Inferior parietal cortex (tissue), 1 donor: Measurements from ENCODE around the gene ACTG2.

ENCODE experiments used
- DNase-seq: peaks from one replicate; pipeline ENCODE4 v3.0.0-alpha.2; 2016; ENCODE audit errors: extremely low spot score

Gene ACTG2

DNA sequence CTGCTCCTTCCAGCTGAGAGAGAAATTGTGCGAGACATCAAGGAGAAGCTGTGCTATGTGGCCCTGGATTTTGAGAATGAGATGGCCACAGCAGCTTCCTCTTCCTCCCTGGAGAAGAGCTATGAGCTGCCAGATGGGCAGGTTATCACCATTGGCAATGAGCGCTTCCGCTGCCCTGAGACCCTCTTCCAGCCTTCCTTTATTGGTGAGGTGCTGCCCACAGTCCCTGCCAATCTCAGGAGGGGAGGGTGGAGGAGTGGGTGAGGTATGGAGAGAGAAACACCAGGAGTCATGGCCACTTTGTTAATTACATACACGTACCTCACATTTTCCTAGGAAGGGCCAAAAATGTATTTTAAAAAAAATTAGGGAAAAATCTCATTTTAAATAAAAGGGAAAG, 21.9 kb downstream of the ACTG2 start:
- DNase-seq = no peak

DNA sequence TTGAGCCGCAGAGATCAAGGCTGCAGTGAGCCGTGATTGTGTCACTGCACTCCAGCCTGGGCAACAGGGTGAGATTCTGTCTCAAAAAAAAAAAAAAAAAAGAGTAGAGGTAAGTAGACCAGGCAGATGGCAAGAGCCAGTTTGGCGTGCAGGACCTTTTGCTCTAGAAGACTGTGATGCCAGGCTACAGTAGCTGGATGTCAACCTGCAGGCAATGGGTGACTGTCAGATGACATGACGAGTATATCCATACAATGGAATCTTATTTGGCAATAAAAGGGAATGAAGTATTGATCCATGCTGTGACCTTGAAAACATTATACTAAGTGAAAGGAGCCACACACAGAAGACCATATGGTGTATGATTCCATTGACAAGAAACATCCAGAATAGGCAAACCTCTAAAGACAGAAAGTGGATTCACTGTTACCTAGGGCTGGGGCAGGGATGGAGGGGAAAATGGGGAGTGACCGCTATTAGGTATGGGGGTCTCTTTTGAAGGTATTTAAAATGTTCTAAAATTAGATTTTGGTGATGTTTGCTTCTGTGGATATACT, 22.7 kb downstream of the ACTG2 start:
- DNase-seq = no peak

DNA sequence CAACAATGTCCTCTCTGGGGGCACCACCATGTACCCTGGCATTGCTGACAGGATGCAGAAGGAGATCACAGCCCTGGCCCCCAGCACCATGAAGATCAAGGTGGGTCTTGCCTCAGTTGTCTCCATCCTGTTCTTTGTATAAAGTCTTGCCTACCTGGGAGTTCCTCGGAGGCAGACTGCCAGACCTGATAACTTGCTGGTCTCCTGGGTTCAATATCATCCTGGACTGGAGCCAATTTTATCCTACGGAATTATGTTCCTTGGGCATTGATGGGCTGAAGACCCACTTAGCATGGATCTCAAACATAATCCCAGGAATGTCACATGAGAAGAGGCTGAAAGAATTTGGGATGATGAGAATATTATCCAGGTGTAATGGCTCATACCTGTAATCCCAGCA, 23.9 kb downstream of the ACTG2 start:
- DNase-seq = no peak

DNA sequence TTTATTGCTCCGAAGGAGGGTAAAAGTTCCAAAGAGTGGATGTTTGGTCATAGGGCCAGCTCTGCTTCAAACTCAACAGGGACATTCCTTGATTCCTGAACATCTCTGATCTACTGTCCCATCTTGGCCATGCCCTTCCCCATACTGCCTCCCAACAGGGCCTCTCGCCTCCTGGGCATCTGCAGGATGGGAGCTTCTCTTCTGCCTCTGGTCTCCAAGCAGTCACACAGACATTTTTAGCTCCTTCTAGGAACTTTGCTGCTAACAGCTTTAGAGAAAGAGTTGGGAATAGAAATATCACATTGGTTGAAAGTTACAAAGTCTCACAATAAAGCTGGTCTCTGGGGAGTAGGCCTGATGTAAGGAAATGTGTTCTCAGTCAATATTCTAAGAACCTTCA, 24.5 kb downstream of the ACTG2 start:
- no peak for DNase-seq

DNA sequence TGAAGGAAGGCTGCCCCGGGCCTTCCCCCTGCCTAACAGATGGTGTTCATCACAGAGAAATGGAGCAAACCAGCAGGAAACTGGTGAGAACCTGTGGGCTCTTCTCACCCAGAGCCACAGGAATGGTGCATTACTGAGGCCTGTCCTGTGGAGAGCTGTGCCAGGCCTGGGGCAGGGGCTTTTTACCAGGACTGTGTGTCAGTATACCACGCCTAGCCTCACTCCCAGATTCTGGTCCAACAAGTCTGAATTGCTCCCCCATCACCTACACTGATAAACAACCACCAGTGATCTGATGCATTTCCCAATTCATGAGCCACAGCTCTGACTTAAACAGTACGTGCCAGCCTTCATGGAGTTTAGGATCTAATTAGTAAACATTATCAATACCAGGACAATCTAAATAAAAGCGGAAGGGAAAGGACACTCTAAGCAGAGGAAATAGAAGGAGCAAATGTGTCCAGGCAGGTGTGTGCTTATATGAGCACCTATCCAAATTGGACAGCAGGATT, 24.9 kb downstream of the ACTG2 start:
- no peak for DNase-seq

DNA sequence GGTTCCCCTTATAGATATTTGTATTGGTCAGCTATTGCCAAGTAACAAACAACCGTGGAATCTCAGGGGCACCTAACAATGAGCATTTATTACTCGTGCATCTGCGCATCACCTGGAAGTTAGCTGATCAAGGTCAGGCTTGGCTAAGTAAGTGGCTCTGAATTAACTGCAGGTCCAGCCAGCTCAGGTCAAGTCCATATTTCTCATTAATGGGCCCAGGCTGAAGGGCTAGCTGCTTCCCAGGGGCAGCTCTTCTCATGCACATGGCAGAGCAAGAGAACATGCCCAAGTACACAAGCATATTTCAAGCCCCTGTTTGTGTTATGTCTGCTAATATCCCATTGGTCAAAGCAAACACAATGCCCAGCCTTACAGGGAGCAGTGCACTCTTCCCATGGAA, 26.0 kb downstream of the ACTG2 start:
- no peak for DNase-seq

DNA sequence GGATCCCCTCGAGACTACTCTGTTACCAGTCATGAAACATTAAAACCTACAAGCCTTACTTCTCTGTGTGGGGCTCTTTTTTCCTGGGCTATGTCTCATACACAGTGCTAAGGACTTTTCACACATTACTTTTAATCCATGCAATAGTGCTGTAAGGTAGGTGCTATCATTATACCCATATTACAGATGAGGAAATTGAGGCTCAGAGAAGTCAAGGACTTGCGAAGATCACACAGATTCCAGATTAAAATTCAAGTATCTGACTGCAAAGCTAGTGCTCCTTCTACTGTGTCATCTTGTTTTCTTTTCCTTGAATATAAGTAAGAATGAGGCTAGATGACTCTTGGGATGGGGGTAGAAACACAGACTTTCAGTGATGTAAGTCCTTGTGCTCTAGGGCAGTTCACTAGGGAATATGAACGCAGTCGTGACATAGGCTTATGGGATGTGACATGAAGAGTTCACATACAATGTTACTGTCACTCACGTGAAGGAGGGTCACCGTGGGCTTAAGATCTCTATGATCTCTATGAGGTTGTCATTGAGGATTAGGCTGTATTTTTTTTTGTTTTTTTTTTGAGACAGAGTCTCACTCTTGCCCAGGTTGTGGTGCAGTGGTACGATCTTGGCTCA, 26.9 kb downstream of the ACTG2 start:
- no peak for DNase-seq

DNA sequence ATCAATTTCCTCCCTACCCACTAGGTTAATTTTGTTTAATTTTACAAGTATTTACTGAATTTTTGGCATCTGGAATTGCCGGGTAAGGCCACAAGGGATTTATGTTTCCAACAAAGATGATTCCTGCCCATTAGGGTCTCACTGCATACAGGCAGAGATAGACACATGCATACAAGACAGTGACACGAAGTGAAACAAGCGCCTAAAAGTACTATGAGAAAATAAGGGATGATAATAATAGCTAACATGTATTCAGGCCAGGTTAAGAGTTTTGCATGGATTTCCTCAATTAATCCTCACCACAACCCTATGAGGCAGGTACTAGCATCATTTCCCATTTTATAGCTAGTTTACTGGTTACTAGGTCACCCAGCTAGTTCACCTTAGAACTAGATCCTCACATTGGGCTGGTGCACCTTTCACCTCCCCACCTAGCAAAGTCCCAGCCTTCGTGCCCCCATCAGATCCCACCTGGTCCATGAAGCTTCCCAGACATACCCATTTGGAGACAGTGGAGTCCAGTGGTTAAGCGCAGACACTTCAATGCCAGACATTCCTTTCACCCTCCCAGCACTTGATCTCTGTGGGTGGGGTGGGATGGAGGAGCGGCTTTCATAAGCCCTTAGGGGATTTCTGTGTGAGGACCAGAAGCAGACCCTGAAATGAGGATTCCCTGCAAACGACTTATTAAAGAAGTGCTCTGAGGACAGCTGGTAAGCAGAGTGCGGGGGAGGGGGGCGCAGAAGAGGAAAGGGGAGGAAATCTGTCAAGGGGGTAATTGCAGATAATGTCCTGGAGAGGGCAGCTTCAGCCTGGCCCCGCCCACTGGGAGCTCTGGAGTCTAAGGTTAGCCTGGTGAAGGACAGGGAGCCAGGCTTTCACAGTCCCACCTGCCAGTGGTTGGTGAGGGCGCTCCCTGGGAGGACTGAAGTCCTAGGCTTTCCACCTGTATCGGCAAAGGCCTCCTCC, 28.1 kb downstream of the ACTG2 start:
- DNase-seq = no peak

DNA sequence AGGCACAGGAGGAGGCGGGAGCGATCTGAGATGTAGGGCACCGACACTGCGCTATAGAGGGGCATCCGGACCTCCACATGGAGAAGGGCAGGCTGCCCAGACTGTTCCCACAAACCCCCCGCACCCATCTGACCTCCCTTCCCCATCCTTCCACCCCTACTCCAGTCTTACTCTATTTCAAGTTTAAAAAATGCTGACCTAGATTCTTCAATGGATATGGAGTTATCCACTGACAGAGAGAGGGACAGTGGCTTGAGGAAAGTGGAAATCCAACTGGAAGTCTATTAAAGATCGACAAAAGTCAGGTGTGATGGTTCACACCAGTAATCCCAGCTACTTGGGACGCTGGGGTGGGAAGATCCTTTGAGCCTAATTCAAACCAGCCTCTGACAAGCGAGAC, 28.8 kb downstream of the ACTG2 start:
- DNase-seq = no peak

DNA sequence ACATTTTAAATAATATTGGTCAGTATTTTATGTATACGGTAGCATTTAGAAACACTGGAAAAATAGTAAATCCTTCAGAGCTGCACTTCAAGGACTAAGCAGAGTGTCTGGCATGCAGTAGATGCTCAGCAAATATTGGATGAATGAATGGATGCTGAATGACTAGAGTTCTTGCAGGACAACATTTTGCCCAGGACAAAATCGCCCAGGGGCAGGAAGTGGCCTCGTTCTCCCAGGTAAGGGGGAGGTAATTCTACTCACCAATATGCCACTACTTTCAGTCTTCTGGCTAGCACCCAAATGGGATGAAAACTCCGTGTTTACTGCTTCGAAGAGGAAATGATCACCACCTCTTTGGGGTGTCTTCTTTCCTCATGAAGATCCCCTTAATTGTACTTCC, 29.9 kb downstream of the ACTG2 start:
- no peak for DNase-seq

DNA sequence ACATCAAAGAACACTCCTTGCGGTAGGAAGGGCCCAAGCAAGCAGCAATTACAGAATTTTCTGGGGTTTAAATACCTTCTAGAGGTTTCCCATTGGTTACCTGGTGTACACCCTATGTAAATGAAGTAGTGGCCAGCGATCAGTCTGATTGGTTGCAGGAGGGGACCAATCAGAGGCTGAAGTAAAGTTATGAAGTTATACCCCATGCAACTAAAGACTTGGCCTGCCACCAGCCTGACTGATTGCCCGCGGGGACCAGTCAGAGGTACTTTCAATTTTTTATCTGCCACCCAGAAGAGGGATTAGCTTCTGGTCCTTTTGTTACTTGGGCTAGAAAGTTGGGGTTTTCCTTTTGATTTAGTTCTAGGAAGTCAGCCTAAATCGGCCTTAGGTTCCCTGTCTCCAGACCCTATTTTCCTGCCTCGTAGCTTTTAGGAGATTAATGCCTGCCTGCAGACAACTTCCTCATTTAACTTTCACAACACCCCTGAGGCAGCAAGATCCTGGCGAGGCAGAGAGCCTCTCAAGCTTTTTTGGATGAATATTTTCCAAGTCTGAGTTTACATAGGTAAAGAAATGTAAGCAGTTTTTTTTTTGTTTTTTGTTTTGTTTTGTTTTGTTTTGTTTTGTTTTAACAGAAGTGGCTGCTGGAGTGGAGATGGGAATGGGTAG, 32.4 kb downstream of the ACTG2 start:
- DNase-seq = no peak

DNA sequence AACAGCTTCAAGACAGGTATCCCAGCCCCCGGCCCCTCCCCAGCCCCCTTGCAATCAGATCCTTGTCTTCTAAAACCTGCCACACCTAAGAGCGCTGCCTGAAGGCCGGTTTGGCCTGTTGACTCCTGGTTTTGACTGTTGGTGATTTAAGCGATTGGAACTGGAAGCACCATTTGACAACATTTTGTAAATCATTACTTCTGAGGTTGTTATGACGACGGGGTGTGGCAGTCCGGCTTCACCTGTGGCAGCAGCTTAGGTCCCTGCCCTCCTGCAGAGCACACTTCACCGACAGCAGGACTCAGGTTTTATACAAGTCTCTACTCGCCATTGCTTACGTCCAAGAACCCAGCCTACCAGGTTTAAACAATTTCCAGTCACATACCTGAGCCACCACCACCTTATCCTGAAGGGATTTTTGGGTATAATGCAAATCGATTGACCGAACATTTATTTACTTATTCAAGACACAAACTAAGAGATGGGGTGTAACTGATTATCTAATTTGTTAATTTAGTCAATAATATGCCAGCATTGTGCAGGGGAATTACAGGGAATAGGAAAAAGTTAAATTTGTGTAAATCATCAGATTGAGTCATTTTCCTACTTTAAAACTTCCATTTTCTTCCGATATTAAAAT, 33.2 kb downstream of the ACTG2 start:
- no peak for DNase-seq

DNA sequence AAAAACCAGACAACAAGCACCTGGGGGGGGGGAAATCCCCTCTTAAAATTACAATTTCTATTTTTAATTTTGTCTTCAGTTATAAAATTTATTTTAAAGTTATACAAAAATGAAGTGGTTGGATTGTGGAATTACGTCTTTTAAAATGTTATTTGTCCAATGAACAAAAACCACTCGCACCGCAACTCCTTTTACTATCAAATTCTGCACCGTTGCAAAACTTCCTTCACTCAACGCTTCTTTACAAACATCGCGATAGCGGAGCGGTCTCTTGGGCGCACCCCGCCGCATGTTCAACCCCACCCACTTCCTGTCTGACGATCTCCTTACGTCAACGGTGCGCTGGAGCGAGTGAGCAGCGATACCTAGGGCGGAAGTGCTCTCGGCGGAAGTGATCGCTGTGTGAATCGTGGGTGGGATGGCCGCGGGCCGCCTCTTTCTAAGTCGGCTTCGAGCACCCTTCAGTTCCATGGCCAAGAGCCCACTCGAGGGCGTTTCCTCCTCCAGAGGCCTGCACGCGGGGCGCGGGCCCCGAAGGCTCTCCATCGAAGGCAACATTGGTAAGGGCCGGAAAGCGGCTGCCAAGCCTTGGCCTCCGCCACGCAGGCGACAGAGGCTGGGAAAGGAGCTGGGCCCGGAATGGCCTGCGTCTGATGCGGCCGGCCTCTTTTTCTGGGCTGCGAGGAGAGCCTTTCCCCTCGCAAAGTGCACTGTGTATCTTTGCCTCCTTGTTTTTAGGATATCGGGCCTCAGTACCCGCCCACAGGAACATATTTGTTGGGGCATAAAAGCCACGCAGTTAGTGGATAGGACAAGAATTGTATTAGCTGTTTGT, 33.9 kb downstream of the ACTG2 start, which contains the start of gene DGUOK:
TSS of gene DGUOK (plus strand) at position 388 of the 835 bp plus-strand sequence. CDS start at position 419, 31 bp downstream.
- peak; percentile 98 for DNase-seq

DNA sequence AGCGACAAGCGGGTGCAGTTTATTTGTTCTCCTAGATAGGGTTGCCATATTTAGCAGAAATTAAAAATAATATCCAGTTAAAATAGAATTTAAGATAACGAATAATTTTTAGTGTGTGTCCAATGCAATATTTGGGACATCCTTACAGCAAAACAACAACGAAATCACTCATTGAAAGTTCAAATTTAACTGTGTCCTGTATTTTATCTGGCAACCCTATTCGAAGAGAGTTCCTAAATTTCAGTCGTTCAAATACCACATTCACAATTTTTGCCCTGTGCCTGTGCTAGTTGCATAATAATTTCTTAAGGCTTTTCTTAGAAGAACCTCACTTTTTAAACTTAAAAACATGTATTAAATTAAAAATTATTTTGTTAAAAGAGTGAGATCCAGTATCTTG, 34.5 kb downstream of the ACTG2 start:
- DNase-seq = no peak

DNA sequence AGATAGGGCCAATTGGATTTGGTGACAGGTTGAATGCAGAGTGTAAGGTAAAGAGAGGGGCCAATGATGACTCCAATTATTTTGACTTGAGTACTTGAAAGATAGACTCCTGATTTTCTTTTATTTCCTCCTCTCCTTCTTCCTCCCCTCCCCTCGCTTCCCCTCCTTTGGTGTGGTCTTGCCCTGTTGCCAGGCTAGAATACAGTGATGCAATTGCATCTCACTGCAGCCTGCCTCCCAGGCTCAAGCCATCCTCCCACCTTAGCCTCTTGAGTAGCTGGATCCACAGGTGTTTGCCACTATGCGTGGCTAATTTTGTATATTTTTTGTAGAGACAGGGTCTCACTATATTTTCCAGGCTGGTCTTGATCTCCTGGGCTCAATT, 36.1 kb downstream of the ACTG2 start:
- no peak for DNase-seq

DNA sequence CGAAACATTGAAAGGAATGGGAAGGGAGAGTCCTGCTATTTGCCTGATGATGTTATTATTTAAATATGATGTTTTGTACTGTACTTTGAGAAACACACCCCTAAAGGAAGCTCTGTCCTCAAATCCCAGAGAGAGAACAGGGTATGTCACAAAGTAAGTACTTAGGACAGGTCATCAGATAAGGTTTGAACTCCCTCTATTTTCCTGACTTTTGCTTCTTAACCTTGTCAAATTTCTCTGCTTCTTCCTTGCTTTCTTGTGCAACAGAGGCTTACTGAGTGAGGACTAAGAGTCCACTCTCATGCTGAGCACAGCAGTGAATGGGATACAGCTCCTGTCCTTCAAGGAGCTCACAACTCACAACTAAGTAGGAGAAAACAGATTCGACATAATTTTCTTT, 37.6 kb downstream of the ACTG2 start:
- no peak for DNase-seq

DNA sequence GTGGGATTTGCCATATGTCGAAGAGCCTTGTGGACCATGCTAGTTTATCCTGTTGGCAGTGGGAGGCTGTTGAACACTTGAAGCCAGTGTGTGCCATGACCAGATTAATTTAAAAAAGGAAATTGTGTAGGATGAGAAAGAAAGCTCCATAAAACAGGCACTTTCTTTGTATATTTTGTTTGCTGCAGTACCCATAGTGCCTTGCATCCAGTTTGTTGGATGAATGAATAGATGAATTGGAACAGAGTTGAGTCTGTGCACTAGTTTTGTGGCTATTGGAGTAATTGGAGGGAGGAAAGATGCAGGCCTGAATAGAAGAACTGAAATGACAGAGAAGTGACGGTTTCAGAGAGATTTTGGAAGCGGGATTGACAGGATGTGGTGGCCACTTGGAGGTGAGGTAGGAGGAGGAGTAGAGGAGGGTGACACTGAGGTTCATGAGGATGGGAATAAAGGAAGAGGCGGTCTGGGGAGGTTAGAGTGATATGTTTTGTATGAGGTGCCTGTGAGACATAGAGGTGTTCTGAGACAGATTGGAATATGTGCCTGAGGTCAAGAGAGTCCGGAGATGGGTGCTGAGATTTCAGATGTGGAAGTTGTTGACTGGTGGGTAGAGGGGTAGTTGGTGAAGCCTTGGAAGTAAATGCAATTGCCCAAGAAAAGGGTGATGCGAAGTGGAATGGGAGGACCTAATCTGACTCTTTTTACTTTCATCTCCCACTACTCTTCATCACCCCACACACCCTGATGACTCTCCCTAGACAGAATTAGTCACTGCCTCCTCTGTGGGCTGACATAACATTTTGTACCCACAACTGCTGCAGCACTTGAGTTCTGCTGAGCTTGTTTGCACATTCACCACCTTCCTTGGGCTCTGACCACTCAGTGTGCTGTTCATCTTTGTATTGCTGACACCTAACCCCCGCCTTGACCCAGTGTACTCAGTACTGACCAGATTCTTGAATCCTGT, 39.0 kb downstream of the ACTG2 start:
- no peak for DNase-seq

DNA sequence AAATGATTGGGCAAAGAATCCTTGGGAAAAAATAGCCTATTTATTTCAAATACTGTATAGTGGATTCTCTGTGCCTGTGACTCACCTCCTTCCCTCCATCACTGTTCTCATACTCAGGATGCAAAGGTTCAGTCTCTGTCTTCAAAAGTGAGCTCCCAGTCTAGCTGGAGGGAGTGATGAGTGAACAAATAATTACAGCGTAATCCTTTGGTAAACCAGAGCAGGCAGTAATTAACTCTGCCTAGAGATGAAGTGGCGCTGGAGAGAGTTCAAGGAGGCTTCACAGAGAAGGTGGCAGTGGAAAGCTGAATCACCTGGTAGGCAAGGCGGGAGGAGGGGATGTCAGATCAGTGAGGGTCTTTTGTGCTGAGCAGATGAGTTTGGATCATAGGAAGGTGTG, 40.4 kb downstream of the ACTG2 start:
- DNase-seq = no peak

DNA sequence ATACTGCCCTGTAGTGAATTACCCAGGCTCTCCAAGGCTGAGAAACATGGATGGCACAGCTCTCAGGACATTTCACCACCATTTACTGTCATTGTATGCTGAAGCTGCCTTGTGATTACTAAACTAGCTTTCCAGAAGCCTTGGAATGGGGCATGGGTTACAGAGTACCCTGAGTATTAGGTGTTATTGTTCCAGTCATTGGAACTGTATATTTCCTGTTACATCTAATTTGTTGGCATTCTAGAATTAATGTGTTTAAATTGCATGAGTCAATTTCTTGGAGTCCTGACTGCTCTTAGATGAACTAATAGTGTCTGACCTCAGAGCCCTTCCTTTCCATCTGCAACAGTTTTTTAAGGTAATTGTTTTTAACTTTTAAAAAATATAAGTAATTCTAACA, 42.8 kb downstream of the ACTG2 start:
- DNase-seq = no peak
